ENCODE data around the gene SPCS1. TPM values are rescaled to one million over a fixed set of nuclear protein-coding genes. Genes with fewer than 3 reads are reported as not detected.

SPCS1 gene
- total RNA-seq (2022; extraction: Qiagen RNA extraction; ENCODE audit: low read depth), result 142 to 172 TPM (median 166 TPM) in 5 replicates

DNA sequence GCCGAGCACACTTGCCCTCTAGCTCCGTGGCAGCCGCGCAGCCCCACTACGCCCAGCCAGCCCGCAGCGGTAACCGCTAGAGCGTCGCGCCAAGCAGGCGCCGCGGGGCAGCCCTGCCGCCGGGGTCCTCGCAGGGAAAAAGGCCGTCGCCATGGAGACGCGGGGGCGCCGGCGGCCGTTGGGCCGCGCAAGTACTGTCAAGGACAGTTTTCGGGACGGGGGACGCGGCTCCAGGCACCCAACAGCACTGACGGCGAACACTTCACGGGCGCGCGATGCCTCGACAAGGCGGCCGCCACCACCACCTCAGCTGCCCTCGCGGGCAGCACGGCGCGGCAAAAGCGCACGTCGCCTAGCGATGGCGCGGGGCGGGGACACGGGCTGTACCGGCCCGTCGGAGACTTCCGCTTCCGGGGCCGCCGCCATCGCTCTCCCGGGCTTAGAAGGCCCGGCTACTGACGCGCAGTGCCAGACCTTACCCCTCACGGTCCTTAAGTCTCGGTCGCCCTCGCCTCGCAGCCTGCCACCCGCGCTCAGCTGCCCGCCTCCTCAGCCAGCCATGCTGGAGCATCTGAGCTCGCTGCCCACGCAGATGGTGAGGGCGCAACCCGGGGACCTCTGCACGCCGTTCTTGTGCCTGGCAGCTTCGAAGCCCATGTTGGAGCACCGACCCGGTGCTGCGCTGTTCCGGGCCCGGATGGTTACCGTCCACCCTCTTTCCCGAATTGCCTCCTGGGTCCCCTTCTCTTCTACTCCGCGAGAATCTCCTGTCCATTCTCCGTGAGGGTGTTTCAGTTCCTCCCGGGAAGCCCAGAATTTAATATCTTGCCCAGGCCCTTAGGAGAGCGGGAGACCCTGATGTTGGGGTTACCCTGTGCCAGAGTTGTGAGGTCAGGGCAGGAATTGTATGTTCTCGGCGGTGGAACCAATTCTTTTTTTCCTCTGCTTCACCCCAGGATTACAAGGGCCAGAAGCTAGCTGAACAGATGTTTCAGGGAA is at the start of gene SPCS1, which contains the start of gene GLT8D1:
Gene SPCS1 (plus strand): TSS at position 419 of the 999 bp plus-strand sequence. CDS start 141 bp downstream, at position 560.
Gene GLT8D1 (minus strand): TSS at position 104 of the 999 bp plus-strand sequence. CDS start 5,331 bp downstream, outside the sequence.

DNA sequence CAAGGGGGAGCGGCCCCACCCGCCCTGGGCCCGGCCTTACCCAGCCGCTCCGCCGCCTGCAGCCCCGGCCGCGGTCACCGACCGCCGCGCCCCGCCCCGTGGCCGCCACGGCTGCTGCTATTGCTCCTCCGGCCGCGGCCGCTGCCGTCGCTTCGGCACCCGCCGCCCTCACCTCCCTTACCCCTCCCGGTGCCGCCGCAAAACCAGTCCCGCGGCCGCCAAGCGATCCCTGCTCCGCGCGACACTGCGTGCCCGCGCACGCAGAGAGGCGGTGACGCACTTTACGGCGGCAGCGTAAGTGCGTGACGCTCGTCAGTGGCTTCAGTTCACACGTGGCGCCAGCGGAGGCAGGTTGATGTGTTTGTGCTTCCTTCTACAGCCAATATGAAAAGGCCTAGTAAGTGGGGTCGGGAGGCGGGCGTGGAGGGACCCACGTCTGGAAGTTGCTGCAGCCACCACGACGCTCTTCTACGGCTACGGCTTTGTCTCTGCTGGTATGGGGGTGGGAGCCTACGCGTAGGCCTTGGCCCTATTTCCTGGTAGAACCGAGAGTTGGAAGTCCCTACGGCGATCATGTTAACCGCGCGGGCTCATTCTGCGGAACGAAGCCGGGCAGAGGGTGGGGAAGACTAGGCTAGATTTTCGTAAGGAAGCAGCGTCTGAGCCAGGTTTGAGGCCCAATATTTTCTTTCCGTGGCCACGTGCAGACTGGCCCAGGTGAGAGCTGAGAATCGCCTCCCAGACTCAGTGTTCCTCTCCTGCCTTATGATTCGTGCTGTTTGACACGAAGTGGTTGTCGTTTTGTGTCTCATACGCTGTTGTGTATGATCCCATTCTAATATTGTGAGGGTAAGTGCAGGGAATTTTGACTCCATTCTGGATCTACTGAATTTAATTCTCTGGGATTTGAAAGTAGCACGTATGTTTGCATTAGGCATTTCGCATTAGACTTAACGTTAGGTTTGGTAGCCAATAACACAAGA is 19.9 kb upstream of the SPCS1 start, which contains the start of the genes GNL3 and PBRM1:
Gene GNL3 (plus strand): TSS at position 324 of the 983 bp plus-strand sequence. CDS start 61 bp downstream, at position 385.
Gene PBRM1 (minus strand): TSS at position 205 of the 983 bp plus-strand sequence.

Other genes with a start within 250 kb of the SPCS1 start
- gene STAB1, start 210.8 kb upstream of the SPCS1 start, total RNA-seq (2022; extraction: Qiagen RNA extraction; ENCODE audit: low read depth), result not detected in 5 replicates
- gene NT5DC2, start 172.2 kb upstream of the SPCS1 start, total RNA-seq (2022; extraction: Qiagen RNA extraction; ENCODE audit: low read depth), result 90.1 to 108 TPM (median 96.0 TPM) in 5 replicates
- gene UQCC5, start 169.5 kb upstream of the SPCS1 start, total RNA-seq (2022; extraction: Qiagen RNA extraction; ENCODE audit: low read depth), result 52.0 to 85.4 TPM (median 56.0 TPM) in 5 replicates
- 12.6 to 20.0 TPM (median 18.3 TPM) in 5 replicates for gene PBRM1, start 20.2 kb upstream of the SPCS1 start, total RNA-seq (2022; extraction: Qiagen RNA extraction; ENCODE audit: low read depth)
- 99.4 to 152 TPM (median 112 TPM) in 5 replicates for gene GNL3, start 20.1 kb upstream of the SPCS1 start, total RNA-seq (2022; extraction: Qiagen RNA extraction; ENCODE audit: low read depth)
- 33.1 to 41.7 TPM (median 37.2 TPM) in 5 replicates for gene GLT8D1, start 315 bp upstream of the SPCS1 start, total RNA-seq (2022; extraction: Qiagen RNA extraction; ENCODE audit: low read depth)
- 12.3 to 15.7 TPM (median 15.0 TPM) in 5 replicates for gene NEK4, start 64.8 kb downstream of the SPCS1 start, total RNA-seq (2022; extraction: Qiagen RNA extraction; ENCODE audit: low read depth)
- not detected in 5 replicates for gene ITIH1, start 71.5 kb downstream of the SPCS1 start, total RNA-seq (2022; extraction: Qiagen RNA extraction; ENCODE audit: low read depth)
- gene ITIH3, start 88.7 kb downstream of the SPCS1 start, total RNA-seq (2022; extraction: Qiagen RNA extraction; ENCODE audit: low read depth), result 0.08 TPM in 1 of 5 replicates, not detected in the others
- gene ITIH4, start 124.6 kb downstream of the SPCS1 start, total RNA-seq (2022; extraction: Qiagen RNA extraction; ENCODE audit: low read depth), result 0.38 to 1.6 TPM (median 0.84 TPM) in 5 replicates
- not detected in 5 replicates for gene MUSTN1, start 128.9 kb downstream of the SPCS1 start, total RNA-seq (2022; extraction: Qiagen RNA extraction; ENCODE audit: low read depth)
- gene STIMATE, start 191.4 kb downstream of the SPCS1 start, total RNA-seq (2022; extraction: Qiagen RNA extraction; ENCODE audit: low read depth), result 8.5 to 10.0 TPM (median 9.4 TPM) in 5 replicates

All from A549 treated with DMSO at 1 μM for 4 hours (cell line).